GM23248 (cell line): ENCODE measurements around the gene NCF2. TPM values are rescaled to one million over a fixed set of nuclear protein-coding genes. Genes with fewer than 3 reads are reported as not detected.

ENCODE experiments used
- DNase-seq: peaks from one replicate; pipeline ENCODE4 v3.0.0-alpha.2; 2015
- H2AFZ ChIP-seq: fragments of 200-600 bp; sonication (generic); 2 replicates; pipeline ENCODE4 v1.6.1; 2016; ENCODE audit warnings: antibody characterized with exemption
- H3F3A ChIP-seq: fragments of 200-600 bp; sonication (generic); 2 replicates; pipeline ENCODE4 v1.6.1; 2016; ENCODE audit warnings: mild to moderate bottlenecking, antibody characterized with exemption, mixed run types; ENCODE audit not compliant: insufficient read depth
- H3K27ac ChIP-seq: fragments of 200-600 bp; sonication (generic); 2 replicates; pipeline ENCODE4 v1.5.1; 2016; ENCODE audit warnings: mild to moderate bottlenecking
- H3K27me3 ChIP-seq: fragments of 200-600 bp; sonication (generic); replicated peaks from 2 replicates; pipeline ENCODE4 v1.6.1; 2016; ENCODE audit warnings: mild to moderate bottlenecking; ENCODE audit not compliant: insufficient read depth
- H3K36me3 ChIP-seq: fragments of 200-600 bp; sonication (generic); 2 replicates; pipeline ENCODE4 v1.6.1; 2016; ENCODE audit warnings: low read depth, mild to moderate bottlenecking
- H3K4me1 ChIP-seq: fragments of 200-600 bp; sonication (generic); 2 replicates; pipeline ENCODE4 v1.6.1; 2016; ENCODE audit warnings: mild to moderate bottlenecking; ENCODE audit not compliant: insufficient read depth
- H3K4me2 ChIP-seq: fragments of 200-600 bp; sonication (generic); one replicate; pipeline ENCODE4 v1.6.1; 2016; ENCODE audit warnings: mild to moderate bottlenecking; ENCODE audit not compliant: unreplicated experiment
- H3K4me3 ChIP-seq: fragments of 200-600 bp; sonication (generic); 2 replicates; pipeline ENCODE4 v1.5.1; 2016; ENCODE audit warnings: mild to moderate bottlenecking
- H3K79me2 ChIP-seq: fragments of 200-600 bp; sonication (generic); 2 replicates; pipeline ENCODE4 v1.6.1; 2016; ENCODE audit warnings: mild to moderate bottlenecking; ENCODE audit not compliant: insufficient read depth
- H3K9ac ChIP-seq: fragments of 200-600 bp; sonication (generic); 2 replicates; pipeline ENCODE4 v1.6.1; 2016; ENCODE audit warnings: mild to moderate bottlenecking
- H3K9me2 ChIP-seq: fragments of 200-600 bp; sonication (generic); 2 replicates; pipeline ENCODE4 v1.6.1; 2016; ENCODE audit warnings: mixed run types, mild to moderate bottlenecking, moderate library complexity; ENCODE audit not compliant: insufficient read depth
- H3K9me3 ChIP-seq: fragments of 200-600 bp; sonication (generic); one replicate; pipeline ENCODE4 v1.6.1; 2017; ENCODE audit warnings: low read depth
- H4K20me1 ChIP-seq: fragments of 200-600 bp; sonication (generic); 2 replicates; pipeline ENCODE4 v1.6.0; 2016; ENCODE audit not compliant: insufficient read depth
- EZH2 ChIP-seq: fragments of 200-600 bp; sonication (generic); IDR thresholded peaks from 2 replicates; pipeline ENCODE4 v1.6.1; 2018; ENCODE audit warnings: antibody characterized with exemption, mild to moderate bottlenecking; ENCODE audit not compliant: insufficient read depth, poor library complexity, severe bottlenecking
- EZH2phosphoT487 ChIP-seq: fragments of 200-600 bp; sonication (generic); IDR thresholded peaks from 2 replicates; pipeline ENCODE4 v1.6.1; 2018; ENCODE audit warnings: antibody characterized with exemption, moderate library complexity, mild to moderate bottlenecking, low read depth; ENCODE audit not compliant: insufficient read depth
- WGBS, 2 experiments: methylation state at CpG; one replicate each; pipeline ENCODE4 v1.1.6; 2015 to 2017; ENCODE audit warnings: low lambda C conversion rate in 2 of 2, low coverage in 1 of 2; ENCODE audit errors: missing lambda C conversion rate in 2 of 2; 5-methylcytosine and 5-hydroxymethylcytosine counted together
- in situ Hi-C: fragments of 300-500 bp; cut with MboI; formaldehyde crosslinking; loops from 2 replicates; pipeline ENCODE4 v1.15.0; 2020
- polyA plus RNA-seq: library from polyadenylated mRNA; unstranded; fragments of >200 nt; fragmentation: Nextera tagmentation; extraction: Ambion mirVana; gene quantifications from 2 replicates; pipeline ENCODE4 v1.2.1, GENCODE V29; 2016
- total RNA-seq: library from RNA; depleted of rRNA; stranded (reverse); fragments of >200 nt; shearing (Covaris generic); gene quantifications from 2 replicates; pipeline ENCODE4 v1.2.3, GENCODE V29; 2014

The NCF2 gene
- total and polyA plus RNA-seq, 2 experiments from 2014 or later: 0.41 TPM; not detected in 1

GRCh38 chr1:183612407-183612806 lies 22.1 kb upstream of the NCF2 start:
- Histone ChIP-seq H4K20me1 (no peaks in the 10 kb centered on the region), H3K9me2 (no peaks in the 10 kb centered on the region), H3K4me2 (no peak overlapping the region), H3K9ac (no peak overlapping the region), H3K9me3 (no peaks in the 10 kb centered on the region), H3K79me2 (no peaks in the 10 kb centered on the region), H2AFZ (no peak overlapping the region), H3K27ac (no peak overlapping the region), H3F3A (peaks cover 33% of the 10 kb centered on the region), H3K27me3 (no peaks in the 10 kb centered on the region), H3K4me1 (peaks cover 33% of the 10 kb centered on the region), H3K4me3 (no peak overlapping the region), H3K36me3 (no peaks in the 10 kb centered on the region)
- TF ChIP-seq EZH2phosphoT487 (no peak), EZH2 (no peak)
- in situ Hi-C loops: no loop called here
- WGBS, 2 experiments: 82 to 91% methylated on average over 3 of the region's 3 CpGs
- DNase-seq: no peak

- H3K27me3 ChIP-seq: no peaks in the 10 kb centered on the region
- H3F3A ChIP-seq: peaks cover 33% of the 10 kb centered on the region
- no peaks in the 10 kb centered on the region for H3K9me2 ChIP-seq
- H3K4me3 ChIP-seq: no peak overlapping the region
- H3K9ac ChIP-seq: no peak overlapping the region
- H2AFZ ChIP-seq: no peak overlapping the region
- no peaks in the 10 kb centered on the region for H4K20me1 ChIP-seq
- no peak overlapping the region for H3K27ac ChIP-seq
- no peak overlapping the region for H3K4me2 ChIP-seq
- WGBS, 2 experiments: 39 to 56% methylated on average over 2 of the region's 2 CpGs
- DNase-seq: no peak
- peaks cover 37% of the 10 kb centered on the region for H3K4me1 ChIP-seq
- no peaks in the 10 kb centered on the region for H3K36me3 ChIP-seq
- H3K79me2 ChIP-seq: no peaks in the 10 kb centered on the region
- TF ChIP-seq EZH2phosphoT487: no peak
- TF ChIP-seq EZH2: no peak
- H3K9me3 ChIP-seq: no peaks in the 10 kb centered on the region
- in situ Hi-C loops: no loop called here
These were observed 20.8 kb upstream of the NCF2 start for GRCh38 chr1:183611021-183611420.

GRCh38 chr1:183609759-183610452 lies 19.6 kb upstream of the NCF2 start:
- peak overlapping the region; percentile 69 for H3K9ac ChIP-seq
- H3K79me2 ChIP-seq: no peaks in the 10 kb centered on the region
- H3K9me2 ChIP-seq: no peaks in the 10 kb centered on the region
- no peaks in the 10 kb centered on the region for H3K27me3 ChIP-seq
- H3K4me3 ChIP-seq: no peak overlapping the region
- no peaks in the 10 kb centered on the region for H3K36me3 ChIP-seq
- DNase-seq: peak; percentile 60
- H3K9me3 ChIP-seq: no peaks in the 10 kb centered on the region
- in situ Hi-C loops: no loop called here
- peak overlapping the region; percentile 84 for H2AFZ ChIP-seq
- H3K27ac ChIP-seq: peak overlapping the region; percentile 95
- peaks cover 34% of the 10 kb centered on the region for H3F3A ChIP-seq
- peak overlapping the region; percentile 69 for H3K4me2 ChIP-seq
- peaks cover 37% of the 10 kb centered on the region for H3K4me1 ChIP-seq
- no peak for TF ChIP-seq EZH2phosphoT487
- TF ChIP-seq EZH2: no peak
- H4K20me1 ChIP-seq: no peaks in the 10 kb centered on the region
- 4% methylated on average over 3 of the region's 3 CpGs for WGBS, 2 experiments

- Histone ChIP-seq H4K20me1 (no peaks in the 10 kb centered on the region), H3K36me3 (no peaks in the 10 kb centered on the region), H3K9me2 (no peaks in the 10 kb centered on the region), H3K27me3 (no peaks in the 10 kb centered on the region), H3K4me2 (peak overlapping the region; percentile 69), H3F3A (peaks cover 39% of the 10 kb centered on the region), H3K4me3 (no peak overlapping the region), H3K4me1 (peaks cover 41% of the 10 kb centered on the region), H3K9me3 (no peaks in the 10 kb centered on the region), H3K27ac (peak overlapping the region; percentile 95), H3K79me2 (no peaks in the 10 kb centered on the region), H2AFZ (peak overlapping the region; percentile 84), H3K9ac (peak overlapping the region; percentile 69)
- 0 to 5% methylated on average over 5 of the region's 5 CpGs for WGBS, 2 experiments
- DNase-seq: peak; percentile 94
- TF ChIP-seq EZH2phosphoT487: no peak
- TF ChIP-seq EZH2: no peak
- in situ Hi-C loops: no loop called here
These were observed 19.1 kb upstream of the NCF2 start for GRCh38 chr1:183609313-183609712.
